ENCODE data around the gene TPP2.
A peak's percentile ranks its signal among the peaks of the same experiment; 100 is the strongest.

The TPP2 gene

DNA sequence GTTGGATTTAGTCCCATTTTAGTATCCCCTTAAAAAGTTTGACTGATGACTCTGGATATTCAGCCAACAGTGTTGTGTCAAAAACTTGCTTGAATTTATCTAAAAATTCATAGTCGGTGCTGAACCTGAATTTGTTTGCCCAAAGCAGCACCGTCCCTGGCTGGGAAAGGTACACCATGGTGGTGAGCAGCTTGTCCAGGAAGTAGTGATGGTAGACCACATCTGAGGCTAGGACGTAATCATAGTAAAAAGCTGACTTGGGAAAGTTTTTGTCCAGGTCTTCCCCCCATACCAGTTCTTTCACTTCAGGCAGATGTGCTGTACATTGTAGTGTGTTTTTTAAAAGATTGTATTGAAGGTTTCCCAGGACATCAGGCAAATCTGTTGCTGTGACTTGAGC, 89.2 kb downstream of the TPP2 start:
- no CpG with 5 or more reads among the region's 3 CpGs for WGBS, 2 donors (ENCODE audit: extremely low coverage in 2 of 2, insufficient read length in 2 of 2, insufficient replicate concordance in 1 of 2)
- Histone ChIP-seq H2BK120ac (ENCODE audit: low read depth, low read length) (no peak overlapping the region), H3K36me3 (replicated peaks in 1 of 2; ENCODE audit: control insufficient read depth in 2 of 2, insufficient read depth in 2 of 2, low read length in 2 of 2) (no peaks in the 10 kb centered on the region), H2AK5ac (ENCODE audit: low read depth, low read length) (no peak overlapping the region), H3K27ac (replicated peaks; ENCODE audit: low read length) (no peak overlapping the region), H2BK15ac (ENCODE audit: low read length) (no peak overlapping the region), H2BK12ac (ENCODE audit: low read length) (no peak overlapping the region), H4K8ac (ENCODE audit: low read depth, low read length) (no peak overlapping the region), H2BK5ac (ENCODE audit: low read length) (no peak overlapping the region), H3K79me1 (ENCODE audit: low read depth, low read length) (no peaks in the 10 kb centered on the region), H3K27me3 (ENCODE audit: control insufficient read depth in 3 of 3, insufficient read depth in 3 of 3, low read depth in 1 of 3, low read length in 3 of 3) (no peaks in the 10 kb centered on the region), H2AFZ (ENCODE audit: low read length) (no peak overlapping the region), H4K91ac (ENCODE audit: low read depth, low read length, poor library complexity) (no peak overlapping the region), H3K9me3 (replicated peaks in 1 of 2; ENCODE audit: control insufficient read depth in 2 of 2, insufficient read depth in 1 of 2, low read depth in 1 of 2, low read length in 2 of 2) (no peaks in the 10 kb centered on the region), H3K23ac (ENCODE audit: low read depth, low read length, poor library complexity) (no peak overlapping the region), H3K9ac (ENCODE audit: low read depth, low read length, poor library complexity) (no peak overlapping the region), H3K4ac (ENCODE audit: low read length) (no peak overlapping the region), H3K4me3 (ENCODE audit: low read length in 2 of 2) (no peak overlapping the region), H3K14ac (ENCODE audit: low read length) (no peak overlapping the region), H3K4me2 (ENCODE audit: insufficient read depth, low read length, poor library complexity, severe bottlenecking) (no peak overlapping the region), H3K18ac (ENCODE audit: low read length) (no peak overlapping the region), H3K4me1 (ENCODE audit: control insufficient read depth in 2 of 2, insufficient read depth in 1 of 2, low read depth in 1 of 2, low read length in 2 of 2) (peaks cover 7 to 14% of the 10 kb centered on the region in 2 donors)
- no peak for DNase-seq (ENCODE audit: low spot score)

DNA sequence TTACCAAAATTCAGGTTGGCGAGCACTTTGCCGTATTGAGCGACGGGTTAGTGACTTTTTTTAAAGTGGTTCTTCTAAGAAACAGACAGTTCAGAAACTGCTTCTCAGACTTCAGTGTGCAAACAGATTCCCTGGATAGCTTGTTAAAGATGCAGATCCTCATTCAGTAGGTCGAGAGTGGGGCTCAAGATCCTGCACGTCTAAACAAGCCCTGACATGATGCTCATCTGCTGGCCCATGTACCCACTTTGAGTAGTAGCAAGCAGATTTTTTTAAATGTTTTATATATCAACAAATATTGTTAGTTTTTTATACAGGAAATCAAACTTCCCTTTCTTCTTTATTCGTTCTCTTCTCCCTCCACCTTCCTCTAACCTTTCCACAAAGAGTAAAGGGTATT, 90.7 kb downstream of the TPP2 start:
- H3K27ac ChIP-seq (replicated peaks; ENCODE audit: low read length), result no peak overlapping the region

DNA sequence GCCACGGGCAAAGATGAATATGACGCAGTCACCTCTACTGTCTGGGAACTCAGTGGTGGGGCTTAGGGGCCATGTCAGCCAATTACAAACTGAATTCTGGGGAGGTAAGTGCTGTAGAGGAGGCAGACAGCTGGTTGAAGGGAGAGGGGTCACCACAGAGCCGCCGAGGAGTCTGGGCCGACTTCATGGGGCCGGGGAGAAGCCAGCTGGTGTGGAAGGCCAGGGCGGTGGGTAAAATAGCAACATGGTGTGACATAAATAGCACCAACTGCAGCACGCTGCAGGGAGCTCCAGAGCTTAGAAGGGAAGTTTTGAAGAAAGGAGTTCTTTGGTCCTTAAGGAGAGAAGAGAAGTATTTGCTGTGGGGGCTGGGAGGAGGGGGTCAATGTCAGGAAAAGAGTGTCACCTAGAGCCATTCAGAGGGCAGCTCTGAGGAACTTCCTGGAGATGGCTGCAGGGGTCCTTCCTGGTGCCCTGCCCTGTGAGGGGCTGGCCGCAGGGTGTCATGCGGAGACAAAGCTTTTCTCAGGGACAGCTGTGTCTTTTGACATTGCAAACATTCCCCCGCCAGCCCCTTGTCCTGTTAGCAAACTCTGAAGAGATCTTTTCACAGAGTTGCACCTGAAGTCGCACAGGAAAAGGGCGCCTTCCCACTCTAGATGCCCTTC, 91.7 kb downstream of the TPP2 start:
- Histone ChIP-seq H3K79me1 (ENCODE audit: low read depth, low read length) (no peaks in the 10 kb centered on the region), H3K27me3 (ENCODE audit: control insufficient read depth in 3 of 3, insufficient read depth in 3 of 3, low read depth in 1 of 3, low read length in 3 of 3) (no peaks in the 10 kb centered on the region), H3K4ac (ENCODE audit: low read length) (no peak overlapping the region), H2AFZ (ENCODE audit: low read length) (peak overlapping the region; percentile 50), H2BK120ac (ENCODE audit: low read depth, low read length) (no peak overlapping the region), H3K18ac (ENCODE audit: low read length) (peak overlapping the region; percentile 67), H3K4me1 (ENCODE audit: control insufficient read depth in 2 of 2, insufficient read depth in 1 of 2, low read depth in 1 of 2, low read length in 2 of 2) (peaks cover 7 to 19% of the 10 kb centered on the region in 2 donors), H3K27ac (replicated peaks; ENCODE audit: low read length) (no peak overlapping the region), H3K23ac (ENCODE audit: low read depth, low read length, poor library complexity) (no peak overlapping the region), H2BK15ac (ENCODE audit: low read length) (no peak overlapping the region), H2AK5ac (ENCODE audit: low read depth, low read length) (no peak overlapping the region), H3K9ac (ENCODE audit: low read depth, low read length, poor library complexity) (no peak overlapping the region), H3K36me3 (replicated peaks in 1 of 2; ENCODE audit: control insufficient read depth in 2 of 2, insufficient read depth in 2 of 2, low read length in 2 of 2) (no peaks in the 10 kb centered on the region), H2BK5ac (ENCODE audit: low read length) (no peak overlapping the region), H3K4me3 (ENCODE audit: low read length in 2 of 2) (no peak overlapping the region), H4K8ac (ENCODE audit: low read depth, low read length) (no peak overlapping the region), H2BK12ac (ENCODE audit: low read length) (no peak overlapping the region), H3K14ac (ENCODE audit: low read length) (no peak overlapping the region), H3K4me2 (ENCODE audit: insufficient read depth, low read length, poor library complexity, severe bottlenecking) (no peak overlapping the region), H4K91ac (ENCODE audit: low read depth, low read length, poor library complexity) (no peak overlapping the region), H3K9me3 (replicated peaks in 1 of 2; ENCODE audit: control insufficient read depth in 2 of 2, insufficient read depth in 1 of 2, low read depth in 1 of 2, low read length in 2 of 2) (no peaks in the 10 kb centered on the region)
- WGBS, 2 donors (ENCODE audit: extremely low coverage in 2 of 2, insufficient read length in 2 of 2, insufficient replicate concordance in 1 of 2), result no CpG with 5 or more reads among the region's 13 CpGs
- no peak for DNase-seq (ENCODE audit: low spot score)

More for the DNA sequence above, 90.7 kb downstream of the TPP2 start:
- H4K91ac ChIP-seq (ENCODE audit: low read depth, low read length, poor library complexity), result no peak overlapping the region
- no peak overlapping the region for H3K14ac ChIP-seq (ENCODE audit: low read length)
- no peaks in the 10 kb centered on the region for H3K79me1 ChIP-seq (ENCODE audit: low read depth, low read length)
- no peak overlapping the region for H3K23ac ChIP-seq (ENCODE audit: low read depth, low read length, poor library complexity)
- peaks cover 7 to 19% of the 10 kb centered on the region in 2 donors for H3K4me1 ChIP-seq (ENCODE audit: control insufficient read depth in 2 of 2, insufficient read depth in 1 of 2, low read depth in 1 of 2, low read length in 2 of 2)
- no peak overlapping the region for H2AK5ac ChIP-seq (ENCODE audit: low read depth, low read length)
- no peak overlapping the region for H2AFZ ChIP-seq (ENCODE audit: low read length)
- no peak overlapping the region for H2BK5ac ChIP-seq (ENCODE audit: low read length)
- H2BK15ac ChIP-seq (ENCODE audit: low read length), result no peak overlapping the region
- no peak overlapping the region for H2BK12ac ChIP-seq (ENCODE audit: low read length)
- H3K4me3 ChIP-seq (ENCODE audit: low read length in 2 of 2), result no peak overlapping the region
- no peak overlapping the region for H3K4me2 ChIP-seq (ENCODE audit: insufficient read depth, low read length, poor library complexity, severe bottlenecking)
- H3K18ac ChIP-seq (ENCODE audit: low read length), result no peak overlapping the region
- no peaks in the 10 kb centered on the region for H3K9me3 ChIP-seq (replicated peaks in 1 of 2; ENCODE audit: control insufficient read depth in 2 of 2, insufficient read depth in 1 of 2, low read depth in 1 of 2, low read length in 2 of 2)
- no CpG with 5 or more reads among the region's 7 CpGs for WGBS, 2 donors (ENCODE audit: extremely low coverage in 2 of 2, insufficient read length in 2 of 2, insufficient replicate concordance in 1 of 2)
- H3K9ac ChIP-seq (ENCODE audit: low read depth, low read length, poor library complexity), result no peak overlapping the region
- no peaks in the 10 kb centered on the region for H3K27me3 ChIP-seq (ENCODE audit: control insufficient read depth in 3 of 3, insufficient read depth in 3 of 3, low read depth in 1 of 3, low read length in 3 of 3)
- H3K36me3 ChIP-seq (replicated peaks in 1 of 2; ENCODE audit: control insufficient read depth in 2 of 2, insufficient read depth in 2 of 2, low read length in 2 of 2), result no peaks in the 10 kb centered on the region
- H3K4ac ChIP-seq (ENCODE audit: low read length), result no peak overlapping the region
- DNase-seq (ENCODE audit: low spot score), result no peak
- H2BK120ac ChIP-seq (ENCODE audit: low read depth, low read length), result no peak overlapping the region
- H4K8ac ChIP-seq (ENCODE audit: low read depth, low read length), result no peak overlapping the region

DNA sequence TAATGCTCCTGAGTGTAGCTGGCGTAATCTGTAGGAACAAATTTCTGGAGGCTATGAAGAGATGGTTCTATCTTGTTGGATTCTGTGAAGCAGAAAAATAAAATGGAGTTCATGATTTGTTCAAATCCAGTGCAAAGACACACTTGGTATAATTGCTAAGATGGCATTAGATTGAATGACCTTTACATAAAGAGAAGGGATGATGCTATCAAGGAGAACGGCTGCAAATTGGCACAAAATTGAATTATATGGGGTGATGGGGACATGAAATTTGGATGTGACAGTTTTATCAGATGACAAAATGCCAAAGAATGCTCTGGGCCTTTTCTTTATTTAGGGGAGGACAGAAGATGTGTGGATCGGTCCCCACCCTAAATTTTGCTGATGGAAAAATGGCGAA, 94.1 kb downstream of the TPP2 start:
- no peaks in the 10 kb centered on the region for H3K27me3 ChIP-seq (ENCODE audit: control insufficient read depth in 3 of 3, insufficient read depth in 3 of 3, low read depth in 1 of 3, low read length in 3 of 3)
- no peak overlapping the region for H4K91ac ChIP-seq (ENCODE audit: low read depth, low read length, poor library complexity)
- DNase-seq (ENCODE audit: low spot score), result no peak
- H2BK12ac ChIP-seq (ENCODE audit: low read length), result no peak overlapping the region
- H3K4me3 ChIP-seq (ENCODE audit: low read length in 2 of 2), result no peak overlapping the region
- no peak overlapping the region for H3K27ac ChIP-seq (replicated peaks; ENCODE audit: low read length)
- no peaks in the 10 kb centered on the region for H3K9me3 ChIP-seq (replicated peaks in 1 of 2; ENCODE audit: control insufficient read depth in 2 of 2, insufficient read depth in 1 of 2, low read depth in 1 of 2, low read length in 2 of 2)
- no peaks in the 10 kb centered on the region for H3K36me3 ChIP-seq (replicated peaks in 1 of 2; ENCODE audit: control insufficient read depth in 2 of 2, insufficient read depth in 2 of 2, low read length in 2 of 2)
- no peak overlapping the region for H2AK5ac ChIP-seq (ENCODE audit: low read depth, low read length)
- H3K14ac ChIP-seq (ENCODE audit: low read length), result no peak overlapping the region
- H3K9ac ChIP-seq (ENCODE audit: low read depth, low read length, poor library complexity), result no peak overlapping the region
- WGBS, 2 donors (ENCODE audit: extremely low coverage in 2 of 2, insufficient read length in 2 of 2, insufficient replicate concordance in 1 of 2), result no CpG with 5 or more reads among the region's 4 CpGs
- no peak overlapping the region for H2BK5ac ChIP-seq (ENCODE audit: low read length)
- H3K4ac ChIP-seq (ENCODE audit: low read length), result no peak overlapping the region
- no peak overlapping the region for H2BK120ac ChIP-seq (ENCODE audit: low read depth, low read length)
- H3K18ac ChIP-seq (ENCODE audit: low read length), result no peak overlapping the region
- H4K8ac ChIP-seq (ENCODE audit: low read depth, low read length), result no peak overlapping the region
- H3K23ac ChIP-seq (ENCODE audit: low read depth, low read length, poor library complexity), result no peak overlapping the region
- no peaks in the 10 kb centered on the region for H3K79me1 ChIP-seq (ENCODE audit: low read depth, low read length)
- H2AFZ ChIP-seq (ENCODE audit: low read length), result no peak overlapping the region
- peaks cover 7 to 19% of the 10 kb centered on the region in 2 donors for H3K4me1 ChIP-seq (ENCODE audit: control insufficient read depth in 2 of 2, insufficient read depth in 1 of 2, low read depth in 1 of 2, low read length in 2 of 2)
- no peak overlapping the region for H3K4me2 ChIP-seq (ENCODE audit: insufficient read depth, low read length, poor library complexity, severe bottlenecking)
- no peak overlapping the region for H2BK15ac ChIP-seq (ENCODE audit: low read length)

All from neuronal stem cell (in vitro differentiated cells).